Activated CD8-positive, alpha-beta memory T cell treated with anti-CD3 and anti-CD28 coated beads, Interleukin-2, amount 10 ng/mL, durations not matched to agents 7 days and 5 days (primary cell): Measurements from ENCODE around the gene BRICD5. TPM values are rescaled to one million over a fixed set of nuclear protein-coding genes. Genes with fewer than 3 reads are reported as not detected.

Source experiments
- ATAC-seq: fragments of 150-1000 bp; cut with Tn5 transposase; one replicate; pipeline ENCODE4 v1.10.0; 2021; ENCODE audit warnings: moderate library complexity
- CTCF ChIA-PET: fragments of 350-600 bp; sonication (Branson Sonifier 250); formaldehyde crosslinking; loops from one replicate; lab custom pipeline; 2021; ENCODE audit warnings: antibody characterized with exemption; lab: Charles Lee
- DNase-seq: peaks from one replicate; pipeline ENCODE4 v3.0.0-alpha.2; 2020
- H3K27ac Mint-ChIP-seq: one replicate; pipeline ENCODE4 v1.8.0; 2021; ENCODE audit warnings: mild to moderate bottlenecking, mixed read lengths
- H3K27me3 Mint-ChIP-seq: one replicate; pipeline ENCODE4 v1.8.0; 2021; ENCODE audit warnings: mixed read lengths
- H3K36me3 Mint-ChIP-seq: one replicate; pipeline ENCODE4 v1.8.0; 2021; ENCODE audit warnings: mild to moderate bottlenecking, mixed read lengths
- H3K4me1 Mint-ChIP-seq: one replicate; pipeline ENCODE4 v1.8.0; 2021; ENCODE audit warnings: mixed read lengths
- H3K4me3 Mint-ChIP-seq: one replicate; pipeline ENCODE4 v1.8.0; 2021; ENCODE audit warnings: mild to moderate bottlenecking, moderate library complexity, mixed read lengths
- H3K9me3 Mint-ChIP-seq: one replicate; pipeline ENCODE4 v1.8.0; 2022; ENCODE audit warnings: low read depth, mixed read lengths
- total RNA-seq, 2 experiments: library from RNA; stranded (reverse); gene quantifications; one replicate each; pipeline ENCODE4 v1.2.3, GENCODE V29; 2021

Gene BRICD5
- total RNA-seq, 2 experiments from 2014 or later = 13.2 to 20.4 TPM

- H3K36me3 Mint-ChIP-seq = no peaks in the 10 kb centered on the region
- DNase-seq = no peak
- no peak overlapping the region for H3K4me3 Mint-ChIP-seq
- H3K27ac Mint-ChIP-seq = no peak overlapping the region
- H3K9me3 Mint-ChIP-seq = no peaks in the 10 kb centered on the region
- peaks cover 49% of the 10 kb centered on the region for H3K27me3 Mint-ChIP-seq
- ATAC-seq = no peak
- CTCF ChIA-PET = no interaction called here
- no peaks in the 10 kb centered on the region for H3K4me1 Mint-ChIP-seq
Observed at GRCh38 chr16:2196981-2197511, 13.6 kb downstream of the BRICD5 start.

- H3K27me3 Mint-ChIP-seq = peaks cover 47% of the 10 kb centered on the region
- CTCF ChIA-PET = interaction anchor here (1.1 to 2.8 kb wide), 3 partner anchors 26 to 305 kb away, joined by 3 to 16 read pairs (median 11); partner anchors contain the start of gene ECI1
- no peaks in the 10 kb centered on the region for H3K9me3 Mint-ChIP-seq
- no peaks in the 10 kb centered on the region for H3K36me3 Mint-ChIP-seq
- H3K4me1 Mint-ChIP-seq = no peaks in the 10 kb centered on the region
- DNase-seq (no peak), ATAC-seq (peak; percentile 44)
- H3K4me3 Mint-ChIP-seq = no peak within 1 kb of the TSS
- no peak within 1 kb of the TSS for H3K27ac Mint-ChIP-seq
Observed at GRCh38 chr16:2196162-2196980, 14.3 kb downstream of the BRICD5 start, which contains the start of gene CASKIN1. CASKIN1 (minus strand) TSS chr16:2196605; CDS start chr16:2196432, 173 bp downstream.

- H3K4me1 Mint-ChIP-seq = no peaks in the 10 kb centered on the region
Observed at GRCh38 chr16:2195322-2196161, 15.1 kb downstream of the BRICD5 start.

GRCh38 chr16:2194852-2195321 lies 15.8 kb downstream of the BRICD5 start:
- Mint-ChIP-seq H3K4me3 (no peak overlapping the region), H3K36me3 (no peaks in the 10 kb centered on the region), H3K9me3 (no peaks in the 10 kb centered on the region), H3K27me3 (peaks cover 41% of the 10 kb centered on the region), H3K4me1 (no peaks in the 10 kb centered on the region), H3K27ac (no peak overlapping the region)
- DNase-seq (peak; percentile 69), ATAC-seq (peak; percentile 75)
- CTCF ChIA-PET = interaction anchor here (0.6 to 2.8 kb wide), 16 partner anchors 10 to 310 kb away, joined by 3 to 19 read pairs (median 4); partner anchors contain the start of genes ECI1, MLST8, PGP and TBC1D24

More at GRCh38 chr16:2195322-2196161, 15.1 kb downstream of the BRICD5 start:
- peaks cover 47% of the 10 kb centered on the region for H3K27me3 Mint-ChIP-seq
- no peaks in the 10 kb centered on the region for H3K36me3 Mint-ChIP-seq
- ATAC-seq (no peak), DNase-seq (no peak)
- no peak overlapping the region for H3K4me3 Mint-ChIP-seq
- CTCF ChIA-PET = interaction anchor here (0.6 to 2.8 kb wide), 15 partner anchors 9 to 309 kb away, joined by 3 to 19 read pairs (median 4); partner anchors contain the start of genes ECI1, MLST8, PGP and TBC1D24
- no peak overlapping the region for H3K27ac Mint-ChIP-seq
- H3K9me3 Mint-ChIP-seq = no peaks in the 10 kb centered on the region

- no peak for ATAC-seq
- Mint-ChIP-seq H3K27me3 (peaks cover 39% of the 10 kb centered on the region), H3K36me3 (no peaks in the 10 kb centered on the region), H3K4me1 (no peaks in the 10 kb centered on the region), H3K9me3 (no peaks in the 10 kb centered on the region), H3K4me3 (no peak overlapping the region), H3K27ac (no peak overlapping the region)
- no peak for DNase-seq
- CTCF ChIA-PET = interaction anchor here (0.8 to 2.8 kb wide), 14 partner anchors 10 to 311 kb away, joined by 3 to 19 read pairs (median 4); partner anchors contain the start of genes ECI1, MLST8, PGP and TBC1D24
Observed at GRCh38 chr16:2194166-2194834, 16.4 kb downstream of the BRICD5 start.

- DNase-seq (no peak), ATAC-seq (no peak)
- H3K27me3 Mint-ChIP-seq = peaks cover 16% of the 10 kb centered on the region
- no peaks in the 10 kb centered on the region for H3K36me3 Mint-ChIP-seq
- CTCF ChIA-PET = no interaction called here
- no peaks in the 10 kb centered on the region for H3K9me3 Mint-ChIP-seq
- H3K4me3 Mint-ChIP-seq = no peak overlapping the region
- no peak overlapping the region for H3K27ac Mint-ChIP-seq
- no peaks in the 10 kb centered on the region for H3K4me1 Mint-ChIP-seq
Observed at GRCh38 chr16:2191446-2191706, 19.3 kb downstream of the BRICD5 start.

GRCh38 chr16:2190659-2191445 lies 19.8 kb downstream of the BRICD5 start:
- peaks cover 16% of the 10 kb centered on the region for H3K27me3 Mint-ChIP-seq
- ATAC-seq (no peak), DNase-seq (no peak)
- H3K27ac Mint-ChIP-seq = no peak overlapping the region
- no peaks in the 10 kb centered on the region for H3K36me3 Mint-ChIP-seq
- H3K4me3 Mint-ChIP-seq = no peak overlapping the region
- CTCF ChIA-PET = no interaction called here
- H3K9me3 Mint-ChIP-seq = no peaks in the 10 kb centered on the region
- H3K4me1 Mint-ChIP-seq = no peaks in the 10 kb centered on the region

- no peaks in the 10 kb centered on the region for H3K4me1 Mint-ChIP-seq
- H3K27me3 Mint-ChIP-seq = peaks cover 11% of the 10 kb centered on the region
- CTCF ChIA-PET = no interaction called here
- H3K9me3 Mint-ChIP-seq = no peaks in the 10 kb centered on the region
- no peaks in the 10 kb centered on the region for H3K36me3 Mint-ChIP-seq
- H3K4me3 Mint-ChIP-seq = no peak overlapping the region
- ATAC-seq = no peak
- H3K27ac Mint-ChIP-seq = no peak overlapping the region
- DNase-seq = no peak
Observed at GRCh38 chr16:2190002-2190658, 20.5 kb downstream of the BRICD5 start.

- Mint-ChIP-seq H3K9me3 (no peaks in the 10 kb centered on the region), H3K27ac (no peak overlapping the region), H3K4me1 (no peaks in the 10 kb centered on the region), H3K27me3 (peaks cover 4% of the 10 kb centered on the region), H3K4me3 (no peak overlapping the region), H3K36me3 (no peaks in the 10 kb centered on the region)
- CTCF ChIA-PET = no interaction called here
- ATAC-seq (no peak), DNase-seq (no peak)
Observed at GRCh38 chr16:2189252-2189893, 21.3 kb downstream of the BRICD5 start.

DNA sequence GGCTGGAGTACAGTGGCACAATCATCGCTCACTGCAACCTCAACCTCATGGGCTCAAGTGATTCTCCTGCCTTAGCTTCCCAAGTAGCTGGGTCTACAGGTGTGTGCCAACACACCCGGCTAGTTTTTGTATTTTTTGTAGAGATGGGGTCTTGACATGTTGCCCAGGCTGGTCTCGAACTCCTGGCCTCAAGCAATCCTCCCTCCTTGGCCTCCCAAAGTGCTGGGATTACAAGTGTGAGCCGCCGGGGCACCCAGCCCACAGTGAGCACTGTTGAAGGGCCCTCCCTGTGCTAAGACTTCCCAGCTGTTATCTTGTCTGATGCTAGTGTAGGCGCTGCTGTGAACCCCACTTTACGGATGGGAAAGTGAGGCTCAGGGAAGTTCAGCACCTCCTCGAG lies 22.3 kb downstream of the BRICD5 start:
- CTCF ChIA-PET = no interaction called here
- H3K4me3 Mint-ChIP-seq = no peak overlapping the region
- no peaks in the 10 kb centered on the region for H3K36me3 Mint-ChIP-seq

GRCh38 chr16:2187212-2187611 lies 23.5 kb downstream of the BRICD5 start:
- ATAC-seq = no peak
- H3K9me3 Mint-ChIP-seq = no peaks in the 10 kb centered on the region
- H3K4me1 Mint-ChIP-seq = no peaks in the 10 kb centered on the region
- no peaks in the 10 kb centered on the region for H3K36me3 Mint-ChIP-seq
- no peak overlapping the region for H3K27ac Mint-ChIP-seq
- DNase-seq = no peak
- CTCF ChIA-PET = no interaction called here
- H3K4me3 Mint-ChIP-seq = no peak overlapping the region
- H3K27me3 Mint-ChIP-seq = no peaks in the 10 kb centered on the region

More for the DNA sequence above, 22.3 kb downstream of the BRICD5 start:
- Mint-ChIP-seq H3K27me3 (no peaks in the 10 kb centered on the region), H3K4me1 (no peaks in the 10 kb centered on the region), H3K9me3 (no peaks in the 10 kb centered on the region), H3K27ac (no peak overlapping the region)
- no peak for DNase-seq
- no peak for ATAC-seq
